ENCODE data around the gene S100A13. TPM values are rescaled to one million over a fixed set of nuclear protein-coding genes. Genes with fewer than 3 reads are reported as not detected.
A peak's percentile ranks its signal among the peaks of the same experiment; 100 is the strongest.

S100A13 gene
- total RNA-seq, 2 experiments from 2014 or later = 6.2 to 7.0 TPM

- Mint-ChIP-seq H3K9me3 (ENCODE audit: insufficient read depth) (no peaks in the 10 kb centered on the region), H3K36me3 (ENCODE audit: low read depth) (no peaks in the 10 kb centered on the region), H3K27me3 (ENCODE audit: low read depth) (no peaks in the 10 kb centered on the region), H3K4me1 (ENCODE audit: low read depth) (peaks cover 11% of the 10 kb centered on the region), H3K27ac (no peak overlapping the region), H3K4me3 (no peak overlapping the region)
- ChIA-PET POLR2A (interaction anchor here (1.1 kb wide), 1 partner anchor 8 kb away, joined by 4 read pairs; no protein-coding TSS in a partner anchor), CTCF (interaction anchor here (3.9 kb wide), 1 partner anchor 114 kb away, joined by 16 read pairs; no protein-coding TSS in a partner anchor)
- no peak for DNase-seq
- no peak for ATAC-seq
Observed at GRCh38 chr1:153624965-153625611, 2.2 kb downstream of the S100A13 start.

GRCh38 chr1:153623101-153623500 is 4.2 kb downstream of the S100A13 start:
- H3K9me3 Mint-ChIP-seq (ENCODE audit: insufficient read depth) = no peaks in the 10 kb centered on the region
- no peaks in the 10 kb centered on the region for H3K27me3 Mint-ChIP-seq (ENCODE audit: low read depth)
- CTCF ChIA-PET = interaction anchor here (1.3 to 2.8 kb wide), 3 partner anchors 11 to 113 kb away, joined by 3 to 15 read pairs (median 4); partner anchors contain the start of gene CHTOP
- peaks cover 11% of the 10 kb centered on the region for H3K4me1 Mint-ChIP-seq (ENCODE audit: low read depth)
- H3K27ac Mint-ChIP-seq = no peak overlapping the region
- ATAC-seq = no peak
- POLR2A ChIA-PET = interaction anchor here (1.4 kb wide), 1 partner anchor 11 kb away, joined by 3 read pairs; no protein-coding TSS in a partner anchor
- no peaks in the 10 kb centered on the region for H3K36me3 Mint-ChIP-seq (ENCODE audit: low read depth)
- no peak overlapping the region for H3K4me3 Mint-ChIP-seq
- DNase-seq = no peak

GRCh38 chr1:153619171-153619570 is 8.1 kb downstream of the S100A13 start:
- ChIA-PET POLR2A (interaction anchor here (2.7 kb wide), 1 partner anchor 14 kb away, joined by 9 read pairs; the partner anchor contains the start of gene CHTOP), CTCF (interaction anchor here (0.9 to 10.2 kb wide), 8 partner anchors 10 to 367 kb away, joined by 3 to 120 read pairs (median 36); partner anchors contain the start of genes CHTOP, RAB13, S100A1 and S100A13)
- no peak overlapping the region for H3K27ac Mint-ChIP-seq
- no peak for DNase-seq
- peaks cover 9% of the 10 kb centered on the region for H3K4me1 Mint-ChIP-seq (ENCODE audit: low read depth)
- H3K36me3 Mint-ChIP-seq (ENCODE audit: low read depth) = no peaks in the 10 kb centered on the region
- no peak for ATAC-seq
- no peaks in the 10 kb centered on the region for H3K27me3 Mint-ChIP-seq (ENCODE audit: low read depth)
- H3K9me3 Mint-ChIP-seq (ENCODE audit: insufficient read depth) = no peaks in the 10 kb centered on the region
- no peak overlapping the region for H3K4me3 Mint-ChIP-seq

GRCh38 chr1:153617663-153618062 is 9.6 kb downstream of the S100A13 start:
- POLR2A ChIA-PET = interaction anchor here (2.7 kb wide), 1 partner anchor 16 kb away, joined by 9 read pairs; the partner anchor contains the start of gene CHTOP
- peak; percentile 86 for DNase-seq
- H3K27ac Mint-ChIP-seq = peak overlapping the region; percentile 30

DNA sequence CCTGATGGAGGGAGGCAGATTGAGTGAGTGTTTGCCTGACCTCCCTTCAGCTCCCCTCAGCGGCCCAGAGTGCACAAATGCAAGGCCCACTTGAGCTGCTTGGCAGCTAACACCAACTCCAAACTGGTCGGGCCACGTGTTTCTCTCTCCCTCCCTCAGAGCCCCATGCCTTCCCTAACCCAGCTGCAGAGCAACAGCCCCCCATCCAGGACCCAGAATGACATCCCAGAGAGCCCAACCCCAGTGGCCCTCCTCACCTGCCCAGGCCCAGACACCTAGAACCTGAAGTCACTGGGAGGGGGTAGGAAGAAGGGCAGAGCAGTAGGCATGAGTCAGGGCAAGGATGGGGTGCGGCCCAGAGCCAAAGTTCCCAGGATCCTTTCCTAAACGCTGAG is 10.4 kb downstream of the S100A13 start:
- Mint-ChIP-seq H3K27me3 (ENCODE audit: low read depth) (no peaks in the 10 kb centered on the region), H3K4me1 (ENCODE audit: low read depth) (peaks cover 9% of the 10 kb centered on the region), H3K4me3 (no peak overlapping the region), H3K36me3 (ENCODE audit: low read depth) (no peaks in the 10 kb centered on the region), H3K9me3 (ENCODE audit: insufficient read depth) (no peaks in the 10 kb centered on the region), H3K27ac (peak overlapping the region; percentile 26)
- DNase-seq = no peak
- ChIA-PET POLR2A (interaction anchor here (0.7 kb wide), 1 partner anchor 8 kb away, joined by 4 read pairs; no protein-coding TSS in a partner anchor), CTCF (interaction anchor here (1.1 to 10.2 kb wide), 14 partner anchors 9 to 370 kb away, joined by 4 to 120 read pairs (median 6); partner anchors contain the start of genes CHTOP, RAB13, S100A1 and S100A13)
- no peak for ATAC-seq

More at GRCh38 chr1:153617663-153618062, 9.6 kb downstream of the S100A13 start:
- no peak overlapping the region for H3K4me3 Mint-ChIP-seq
- ATAC-seq = peak; percentile 98
- no peaks in the 10 kb centered on the region for H3K27me3 Mint-ChIP-seq (ENCODE audit: low read depth)
- peaks cover 9% of the 10 kb centered on the region for H3K4me1 Mint-ChIP-seq (ENCODE audit: low read depth)
- CTCF ChIA-PET = interaction anchor here (0.6 to 10.2 kb wide), 26 partner anchors 10 to 369 kb away, joined by 3 to 120 read pairs (median 4); partner anchors contain the start of genes CHTOP, RAB13, S100A1 and S100A13
- no peaks in the 10 kb centered on the region for H3K36me3 Mint-ChIP-seq (ENCODE audit: low read depth)
- no peaks in the 10 kb centered on the region for H3K9me3 Mint-ChIP-seq (ENCODE audit: insufficient read depth)

DNA sequence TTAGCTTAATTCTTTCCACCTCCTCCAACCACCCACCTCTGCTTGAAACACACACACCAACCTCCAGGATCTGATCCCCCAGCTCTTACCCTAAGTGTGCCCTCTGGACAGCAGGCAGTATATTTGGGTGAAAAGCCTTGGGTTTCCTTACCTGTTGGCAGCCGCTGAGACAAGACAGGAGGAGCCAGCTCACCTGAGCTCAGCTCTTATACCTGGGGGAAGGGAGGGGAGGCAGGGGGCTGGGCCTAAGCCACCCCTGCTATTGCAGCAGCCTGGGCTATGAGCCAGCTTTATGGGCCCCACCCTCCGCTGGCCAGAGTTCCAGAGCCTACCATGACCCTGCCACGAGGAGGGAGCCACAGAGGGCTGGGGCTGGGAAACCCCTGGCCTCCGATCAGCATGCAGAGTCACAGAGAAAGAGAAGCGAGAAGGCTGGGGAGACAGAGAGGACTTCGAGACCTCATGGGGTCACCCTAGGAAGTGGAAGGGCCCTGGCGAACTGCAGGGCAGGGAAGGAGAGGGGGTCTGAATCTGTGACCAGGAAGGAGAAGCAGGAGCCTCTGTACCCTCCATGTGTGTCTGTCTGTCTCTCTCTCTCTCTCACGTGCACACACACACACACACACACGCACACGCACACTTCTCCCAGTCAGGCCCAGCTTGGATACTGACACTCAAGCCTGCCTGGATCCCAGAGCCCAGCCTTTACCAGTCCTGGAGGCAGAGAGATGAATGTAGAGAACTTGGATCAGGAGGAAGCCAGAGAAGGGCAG is 11.0 kb downstream of the S100A13 start, which contains the start of gene S100A14:
S100A14 (minus strand) TSS at position 182 of the 773 bp plus-strand sequence. CDS start 467 bp downstream, outside the sequence.
- DNase-seq (no peak), ATAC-seq (no peak)
- POLR2A ChIA-PET = interaction anchor here (0.6 to 3.1 kb wide), 5 partner anchors 9 to 71 kb away, joined by 3 to 15 read pairs (median 3); partner anchors contain the start of genes CHTOP, S100A1 and S100A4
- H3K9me3 Mint-ChIP-seq (ENCODE audit: insufficient read depth) = no peaks in the 10 kb centered on the region
- H3K27ac Mint-ChIP-seq = peak within 1 kb of the TSS; percentile 26
- H3K4me1 Mint-ChIP-seq (ENCODE audit: low read depth) = peaks cover 9% of the 10 kb centered on the region
- no peaks in the 10 kb centered on the region for H3K27me3 Mint-ChIP-seq (ENCODE audit: low read depth)
- H3K4me3 Mint-ChIP-seq = no peak within 1 kb of the TSS
- CTCF ChIA-PET = interaction anchor here (0.8 to 10.2 kb wide), 11 partner anchors 10 to 370 kb away, joined by 3 to 120 read pairs (median 8); partner anchors contain the start of genes RAB13, S100A1, S100A13 and S100A6
- no peaks in the 10 kb centered on the region for H3K36me3 Mint-ChIP-seq (ENCODE audit: low read depth)

DNA sequence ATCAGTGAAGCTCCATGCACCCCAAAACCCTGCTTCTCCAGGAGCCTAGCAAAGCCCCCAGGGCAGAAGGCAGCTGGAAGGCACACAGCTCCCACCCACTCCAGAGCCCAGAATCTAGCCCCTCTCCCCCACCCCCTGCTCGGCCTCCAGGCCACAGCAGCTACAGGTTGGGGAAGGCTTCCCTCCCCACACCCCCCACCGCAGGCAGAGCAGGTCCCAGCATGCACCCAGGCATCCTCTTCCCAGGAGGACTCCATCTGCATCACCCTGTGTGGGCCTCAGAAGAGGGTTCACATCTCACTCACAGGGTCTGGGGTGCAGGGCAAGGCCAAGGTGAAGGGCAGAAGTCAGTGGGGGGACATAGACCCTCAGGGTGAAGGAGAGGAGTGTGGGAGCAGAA is 11.9 kb downstream of the S100A13 start:
- Mint-ChIP-seq H3K27ac (no peak overlapping the region), H3K27me3 (ENCODE audit: low read depth) (no peaks in the 10 kb centered on the region), H3K36me3 (ENCODE audit: low read depth) (no peaks in the 10 kb centered on the region), H3K4me1 (ENCODE audit: low read depth) (peaks cover 9% of the 10 kb centered on the region), H3K4me3 (no peak overlapping the region), H3K9me3 (ENCODE audit: insufficient read depth) (no peaks in the 10 kb centered on the region)
- no peak for DNase-seq
- CTCF ChIA-PET = interaction anchor here (0.8 to 10.2 kb wide), 8 partner anchors 9 to 106 kb away, joined by 3 to 120 read pairs (median 8); partner anchors contain the start of genes S100A13 and S100A6
- ATAC-seq = no peak
- POLR2A ChIA-PET = interaction anchor here (0.9 to 3.1 kb wide), 3 partner anchors 13 to 70 kb away, joined by 3 to 15 read pairs (median 3); partner anchors contain the start of genes CHTOP, S100A1 and S100A4

- H3K4me1 Mint-ChIP-seq (ENCODE audit: low read depth) = peaks cover 9% of the 10 kb centered on the region
- H3K27me3 Mint-ChIP-seq (ENCODE audit: low read depth) = no peaks in the 10 kb centered on the region
- ChIA-PET POLR2A (interaction anchor here (3.1 kb wide), 1 partner anchor 19 kb away, joined by 15 read pairs; the partner anchor contains the start of gene CHTOP), CTCF (interaction anchor here (0.9 to 10.2 kb wide), 7 partner anchors 10 to 105 kb away, joined by 6 to 120 read pairs (median 9); partner anchors contain the start of genes S100A13 and S100A6)
- DNase-seq (no peak), ATAC-seq (no peak)
- H3K27ac Mint-ChIP-seq = no peak overlapping the region
- no peaks in the 10 kb centered on the region for H3K36me3 Mint-ChIP-seq (ENCODE audit: low read depth)
- H3K4me3 Mint-ChIP-seq = no peak overlapping the region
- no peaks in the 10 kb centered on the region for H3K9me3 Mint-ChIP-seq (ENCODE audit: insufficient read depth)
Observed at GRCh38 chr1:153614906-153615305, 12.4 kb downstream of the S100A13 start.

DNA sequence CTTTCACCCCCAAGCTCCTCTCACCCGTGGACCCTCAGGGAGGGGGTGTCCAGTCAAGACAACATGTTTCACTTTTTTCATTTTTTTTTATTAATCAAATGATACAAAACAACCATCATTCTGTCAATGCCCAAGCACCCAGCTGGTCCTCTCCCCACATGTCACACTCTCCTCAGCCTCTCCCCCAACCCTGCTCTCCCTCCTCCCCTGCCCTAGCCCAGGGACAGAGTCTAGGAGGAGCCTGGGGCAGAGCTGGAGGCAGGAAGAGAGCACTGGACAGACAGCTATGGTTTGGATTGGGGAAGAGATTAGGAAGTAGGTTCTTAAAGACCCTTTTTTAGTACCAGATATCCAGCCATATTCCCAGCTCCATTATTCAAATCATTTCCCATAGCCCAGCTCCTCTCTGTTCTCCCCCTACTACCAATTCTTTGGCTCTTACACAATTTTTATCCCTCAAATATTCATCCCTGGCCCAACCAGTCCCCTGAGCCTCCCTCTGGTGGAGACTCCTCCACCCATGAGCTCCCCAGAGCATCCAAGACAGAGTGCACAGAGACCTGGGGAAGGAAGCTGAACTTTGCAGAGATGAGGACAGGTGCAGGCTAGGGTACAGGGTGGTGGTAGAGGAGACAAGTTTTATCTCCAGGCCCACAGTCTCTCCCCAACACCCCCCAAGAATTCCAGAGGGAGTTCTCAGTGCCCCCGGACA is 13.0 kb downstream of the S100A13 start:
- POLR2A ChIA-PET = interaction anchor here (3.1 kb wide), 1 partner anchor 20 kb away, joined by 15 read pairs; the partner anchor contains the start of gene CHTOP
- no peak for DNase-seq

DNA sequence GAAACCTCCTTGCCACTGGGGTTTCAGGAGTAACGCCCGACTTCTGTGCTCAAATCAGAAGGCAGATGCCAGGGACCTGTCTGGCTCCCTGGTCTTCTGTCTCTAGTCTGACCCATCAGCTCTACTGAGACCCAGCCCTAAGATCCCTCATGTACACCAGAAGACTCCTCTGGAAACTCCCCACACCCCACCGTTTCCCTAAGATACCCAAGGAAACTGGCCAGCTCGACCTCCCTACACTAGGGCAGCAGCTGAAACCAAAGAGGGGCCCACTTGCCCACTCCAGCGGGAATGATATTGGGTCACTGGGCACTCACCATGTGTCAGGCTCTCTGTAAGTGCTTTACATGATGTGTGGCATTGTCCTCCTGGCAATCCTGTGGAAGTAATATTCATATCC is 13.9 kb downstream of the S100A13 start:
- no peak for ATAC-seq
- Mint-ChIP-seq H3K27me3 (ENCODE audit: low read depth) (no peaks in the 10 kb centered on the region), H3K9me3 (ENCODE audit: insufficient read depth) (no peaks in the 10 kb centered on the region), H3K36me3 (ENCODE audit: low read depth) (no peaks in the 10 kb centered on the region), H3K27ac (no peak overlapping the region), H3K4me3 (no peak overlapping the region), H3K4me1 (ENCODE audit: low read depth) (peaks cover 9% of the 10 kb centered on the region)
- ChIA-PET POLR2A (interaction anchor here (3.1 kb wide), 1 partner anchor 21 kb away, joined by 15 read pairs; the partner anchor contains the start of gene CHTOP), CTCF (interaction anchor here (0.9 to 10.2 kb wide), 3 partner anchors 14 to 81 kb away, joined by 3 to 115 read pairs (median 4); partner anchors contain the start of gene S100A13)
- DNase-seq = no peak

More for the DNA sequence above, 13.0 kb downstream of the S100A13 start:
- Mint-ChIP-seq H3K4me1 (ENCODE audit: low read depth) (peaks cover 9% of the 10 kb centered on the region), H3K9me3 (ENCODE audit: insufficient read depth) (no peaks in the 10 kb centered on the region), H3K27me3 (ENCODE audit: low read depth) (no peaks in the 10 kb centered on the region), H3K36me3 (ENCODE audit: low read depth) (no peaks in the 10 kb centered on the region), H3K27ac (no peak overlapping the region), H3K4me3 (no peak overlapping the region)
- no peak for ATAC-seq
- CTCF ChIA-PET = interaction anchor here (0.9 to 10.2 kb wide), 6 partner anchors 10 to 105 kb away, joined by 6 to 120 read pairs (median 8); partner anchors contain the start of gene S100A13

All from activated CD8-positive, alpha-beta T cell treated with anti-CD3 and anti-CD28 coated beads, Interleukin-2, amount 10 ng/mL, durations not matched to agents 7 days and 5 days (primary cell).